ENCODE results near the gene NFATC1.

The NFATC1 gene

DNA sequence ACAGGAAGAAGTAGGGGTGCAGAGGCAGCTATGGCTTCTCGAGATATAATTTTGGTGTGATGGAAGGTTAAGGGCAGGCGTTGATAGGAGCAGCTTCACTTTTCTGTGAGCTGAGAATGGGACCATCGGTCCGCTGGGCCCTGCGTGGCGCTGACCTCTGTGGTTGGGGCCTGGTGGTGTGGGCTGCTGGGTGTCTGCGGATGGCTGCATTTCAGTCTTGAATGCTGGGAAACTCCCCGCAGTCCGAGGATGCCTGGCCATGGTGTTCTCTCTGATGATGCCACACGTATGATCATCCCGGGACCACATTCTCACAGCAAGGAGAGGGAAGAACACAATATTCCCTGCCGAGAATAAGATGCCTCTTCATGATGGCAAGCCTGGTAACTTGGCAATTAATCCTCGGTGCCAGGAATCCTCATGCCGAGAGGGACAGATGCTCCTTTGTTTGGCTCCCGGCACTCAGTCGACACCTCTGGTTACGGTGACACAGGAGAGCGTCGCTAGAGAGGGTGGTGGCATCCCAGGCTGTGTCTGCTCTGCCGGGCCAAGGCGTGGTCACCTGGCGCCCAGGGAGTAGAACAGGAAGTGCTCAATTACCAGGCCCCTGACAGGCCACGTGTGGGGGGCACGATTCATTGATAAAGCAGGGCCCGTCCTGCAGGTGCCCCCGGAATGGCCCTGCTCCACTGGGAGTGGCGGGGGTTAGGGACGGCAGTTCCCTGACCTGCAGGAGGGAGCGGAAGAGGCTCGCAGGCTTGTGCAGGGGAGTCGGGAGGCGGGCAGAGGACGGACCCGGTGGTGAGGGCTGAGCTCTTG, 164.5 kb downstream of the NFATC1 start:
- no peak for DNase-seq

GRCh38 chr18:79560861-79561210, 165.1 kb downstream of the NFATC1 start:
- no peak for DNase-seq

GRCh38 chr18:79563949-79564348, 168.2 kb downstream of the NFATC1 start:
- no peak for DNase-seq

GRCh38 chr18:79564441-79564840, 168.7 kb downstream of the NFATC1 start:
- DNase-seq = no peak

GRCh38 chr18:79566771-79567431, 171.2 kb downstream of the NFATC1 start:
- DNase-seq = no peak

- no peak for DNase-seq
Observed at GRCh38 chr18:79567481-79568147, 171.9 kb downstream of the NFATC1 start.

- DNase-seq = no peak
Observed at GRCh38 chr18:79568543-79569205, 172.9 kb downstream of the NFATC1 start.

- DNase-seq = no peak
Observed at GRCh38 chr18:79569720-79570119, 174.0 kb downstream of the NFATC1 start.

- no peak for DNase-seq
Observed at GRCh38 chr18:79570266-79571201, 174.8 kb downstream of the NFATC1 start.

DNA sequence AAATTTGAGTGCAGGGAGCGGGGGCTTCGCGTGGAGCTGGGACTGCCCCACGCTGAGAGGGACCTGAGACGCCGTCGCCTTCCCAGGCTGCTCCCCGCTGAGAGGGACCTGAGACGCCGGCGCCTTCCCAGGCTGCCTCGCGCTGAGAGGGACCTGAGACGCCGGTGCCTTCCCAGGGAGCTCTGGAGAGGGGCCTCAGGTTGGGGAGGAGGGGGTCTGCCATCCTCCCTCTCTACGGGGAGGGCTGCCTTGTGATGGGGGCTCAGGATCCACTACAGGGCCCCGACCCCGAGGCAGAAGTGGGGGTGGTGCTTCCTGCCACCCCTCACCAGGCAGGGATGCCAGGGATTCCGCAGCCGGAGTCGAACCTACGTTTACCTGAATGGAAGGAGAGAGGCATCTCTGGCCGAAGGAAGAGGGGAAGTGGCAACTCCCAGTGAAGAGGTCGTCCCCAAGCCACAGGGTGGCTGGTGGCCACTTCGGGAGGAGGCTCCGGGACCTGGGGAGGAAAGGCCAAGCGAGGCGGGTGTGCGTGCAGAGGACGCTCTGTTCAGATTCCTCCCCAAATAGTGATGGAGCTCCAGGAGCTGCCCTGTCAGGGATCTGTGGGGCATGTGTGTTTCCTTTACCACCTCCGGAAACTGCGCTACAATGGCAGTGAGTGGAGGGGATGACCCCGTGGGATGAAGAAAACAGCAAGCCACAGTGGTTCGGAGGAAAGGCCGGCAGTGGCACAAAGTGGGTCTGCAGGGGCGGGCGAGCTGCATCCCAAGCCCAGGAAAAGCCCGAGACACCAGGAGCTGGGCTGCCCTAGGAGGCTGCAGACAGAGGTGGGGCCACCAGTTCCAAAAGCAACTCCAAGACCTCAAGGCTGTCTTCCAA, 175.7 kb downstream of the NFATC1 start:
- DNase-seq = no peak

DNA sequence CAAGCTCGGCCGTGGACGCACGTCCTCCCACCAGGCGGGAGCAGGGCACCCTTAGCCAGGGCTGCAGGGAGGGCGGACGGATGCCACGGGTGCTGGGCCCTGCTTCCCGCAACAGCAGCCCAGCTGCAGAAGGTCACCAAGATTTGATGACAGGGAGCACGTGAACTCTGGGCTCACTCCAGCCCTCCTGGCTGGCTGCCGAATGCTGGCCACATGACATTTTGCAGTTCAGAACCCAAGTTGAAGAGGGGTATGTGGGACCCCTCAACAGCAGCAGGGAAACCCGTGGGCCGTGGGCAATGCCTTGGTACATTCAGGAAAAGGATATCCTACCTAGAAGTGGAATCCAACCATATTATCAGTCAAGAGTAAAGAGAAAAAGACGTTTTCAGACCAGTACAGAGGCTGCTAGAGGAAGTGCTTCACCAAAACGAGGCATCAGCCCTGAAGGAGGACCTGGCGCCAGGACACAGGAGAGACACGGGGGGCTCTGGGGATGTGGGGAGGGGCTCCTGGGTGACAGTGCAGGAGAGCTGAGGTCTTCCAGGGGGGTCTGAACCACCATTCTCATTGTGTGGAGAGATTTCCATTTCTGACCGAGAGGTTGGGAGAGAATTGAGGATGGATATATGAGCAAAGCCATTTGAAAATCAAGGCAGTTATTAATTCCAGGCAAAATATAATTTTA, 176.5 kb downstream of the NFATC1 start:
- DNase-seq = no peak

DNA sequence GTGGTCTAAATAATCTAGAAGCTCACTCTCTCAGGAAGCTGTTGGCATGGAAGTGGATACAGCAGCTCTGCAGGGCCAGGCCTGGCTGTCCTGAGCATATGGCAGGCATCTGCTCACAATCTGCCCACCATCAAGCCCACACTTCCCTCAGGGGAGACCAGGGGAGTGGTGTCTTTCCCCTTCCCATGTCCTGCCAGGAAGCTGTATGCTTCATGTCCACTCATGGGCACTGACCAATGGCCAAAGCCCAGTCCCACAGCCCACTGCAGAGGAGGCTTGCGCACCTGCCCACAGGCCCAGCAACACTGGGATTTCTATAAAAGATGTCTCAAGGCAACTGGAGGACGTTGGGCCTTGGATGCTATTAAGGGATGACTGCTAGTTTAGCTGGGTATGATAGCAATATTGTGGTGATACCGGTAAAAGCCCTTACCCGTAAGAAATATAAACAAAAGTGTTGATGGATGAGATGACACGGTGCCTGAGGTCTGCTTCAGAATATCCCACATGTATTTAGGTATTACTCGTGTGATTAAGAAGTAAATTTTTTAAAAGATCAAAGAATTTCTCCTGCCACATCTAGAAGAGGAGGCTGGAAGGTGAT, 177.2 kb downstream of the NFATC1 start:
- DNase-seq = no peak

DNA sequence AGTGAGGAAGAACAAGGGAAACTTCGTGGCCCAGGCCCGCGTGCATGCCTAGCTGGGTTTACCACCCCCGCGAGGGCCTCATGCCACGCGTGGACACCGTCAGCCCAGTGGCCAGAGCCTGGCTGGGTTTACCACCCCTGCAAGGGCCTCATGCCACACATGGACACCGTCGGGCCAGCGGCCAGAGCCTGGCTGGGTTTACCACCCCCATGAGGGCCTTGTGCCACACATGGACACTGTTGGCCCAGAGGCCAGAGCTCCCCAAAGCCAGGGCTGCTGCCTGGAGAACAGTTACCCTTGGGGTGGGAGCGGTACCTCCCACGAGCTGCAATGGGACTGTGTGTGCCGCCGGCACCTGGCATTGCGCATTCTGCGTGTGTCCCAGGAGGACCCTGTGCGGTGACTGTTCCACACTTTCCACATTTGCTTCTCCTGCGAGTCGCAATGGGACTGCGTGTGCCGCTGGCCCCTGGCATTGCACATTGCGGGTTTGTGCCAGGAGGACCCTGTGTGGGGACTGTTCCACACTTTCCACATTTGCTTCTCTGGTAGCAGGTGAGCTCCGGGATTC, 178.3 kb downstream of the NFATC1 start:
- DNase-seq = no peak

DNA sequence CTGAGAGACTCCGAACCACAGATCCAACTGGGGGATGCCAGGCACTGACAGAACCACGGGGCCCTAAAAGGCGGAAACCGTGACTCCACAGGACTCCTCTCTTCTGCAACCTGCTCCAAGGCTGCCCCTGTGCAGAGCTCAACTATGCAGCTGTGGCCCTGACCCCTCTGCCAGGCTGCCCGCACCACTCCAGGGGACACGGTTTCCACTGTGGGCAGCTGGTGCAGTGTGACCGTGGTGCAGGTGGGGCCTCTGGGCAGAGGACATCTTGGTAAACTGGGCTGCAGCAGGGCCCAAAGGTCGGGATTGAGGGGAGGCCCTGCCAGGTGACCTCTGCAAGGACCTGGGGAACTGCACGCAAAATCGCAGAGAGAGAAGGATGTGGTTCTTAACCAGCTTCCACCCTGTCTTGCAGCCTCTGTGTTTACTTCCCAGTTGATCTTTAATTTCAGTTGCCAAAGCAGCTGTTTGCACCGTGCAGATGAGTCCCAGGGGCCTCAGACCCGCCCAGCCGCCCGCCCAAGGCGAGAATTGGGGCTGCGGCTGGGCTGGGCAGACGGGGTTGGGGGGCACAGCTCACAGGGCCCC, 179.3 kb downstream of the NFATC1 start:
- no peak for DNase-seq

DNA sequence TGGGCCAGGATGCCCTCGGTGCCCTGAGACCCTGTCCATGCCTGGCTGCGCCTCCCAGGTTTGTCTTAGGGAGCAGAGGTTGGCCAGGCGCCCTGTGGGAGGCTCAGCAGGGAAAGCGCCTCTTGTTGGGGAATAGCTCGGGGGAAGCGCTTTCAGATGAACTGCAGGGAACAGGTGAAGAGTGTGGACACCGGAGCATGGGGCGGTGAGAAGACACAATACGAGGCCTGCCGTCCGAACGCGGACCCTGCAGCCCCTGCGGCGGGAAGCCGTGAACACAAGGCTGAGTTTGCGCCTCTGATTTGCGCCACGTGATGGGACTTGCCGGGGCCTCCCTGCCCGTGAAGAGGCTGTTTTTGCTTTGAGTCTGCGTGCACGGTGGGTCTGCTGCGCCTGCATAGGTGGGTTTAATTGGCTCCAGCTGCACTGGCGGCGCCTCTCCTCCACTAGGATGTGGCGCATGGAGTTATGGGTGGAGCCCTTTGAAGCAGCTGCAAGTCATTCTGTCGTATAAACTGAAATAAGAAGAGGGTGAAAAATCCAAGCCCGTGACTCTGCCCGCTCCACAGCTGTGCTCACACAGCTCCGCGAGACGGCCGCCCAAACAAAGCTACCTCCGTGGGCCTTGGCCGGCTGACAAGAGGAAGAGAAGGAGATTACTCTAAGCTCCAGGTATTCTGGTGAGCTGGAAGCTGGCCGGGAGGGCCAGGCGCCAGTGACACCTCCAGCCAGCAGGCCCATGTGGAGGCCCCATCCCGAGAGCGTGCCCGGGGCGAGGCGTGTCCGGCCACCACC, 180.4 kb downstream of the NFATC1 start:
- DNase-seq = no peak

- DNase-seq = no peak
Observed at GRCh38 chr18:79576686-79577351, 181.1 kb downstream of the NFATC1 start.

- DNase-seq = no peak
Observed at GRCh38 chr18:79577451-79578395, 182.0 kb downstream of the NFATC1 start.

Data from SW 1271 (cell line).